CD4-positive, alpha-beta T cell treated with Interleukin-17A for 1 hour (primary cell): ENCODE data around the gene CFI.
"Not testable (repeated sequence)": the region's sequence is repeated elsewhere in the genome, so short reads cannot be mapped to it uniquely, and the experiment has no call there.

ENCODE experiments used
- DNase-seq: peaks from one replicate; pipeline ENCODE4 v3.0.0-alpha.2; 2020

CFI gene

GRCh38 chr4:109795059-109795458, 6.7 kb downstream of the CFI start:
- DNase-seq, result no peak

GRCh38 chr4:109787807-109788206, 14.0 kb downstream of the CFI start:
- DNase-seq, result no peak

GRCh38 chr4:109786846-109787245, 15.0 kb downstream of the CFI start:
- no peak for DNase-seq

GRCh38 chr4:109782092-109782491, 19.7 kb downstream of the CFI start:
- DNase-seq, result not testable (repeated sequence)

GRCh38 chr4:109764789-109765402, 36.9 kb downstream of the CFI start:
- no peak for DNase-seq

- no peak for DNase-seq
These were observed 37.4 kb downstream of the CFI start for GRCh38 chr4:109764376-109764775.

- DNase-seq, result no peak
These were observed 41.1 kb downstream of the CFI start for GRCh38 chr4:109760682-109761081.

- no peak for DNase-seq
These were observed 46.1 kb downstream of the CFI start for GRCh38 chr4:109755656-109756055.

- DNase-seq, result no peak
These were observed 47.5 kb downstream of the CFI start for GRCh38 chr4:109754093-109754857.

- no peak for DNase-seq
These were observed 49.3 kb downstream of the CFI start for GRCh38 chr4:109752525-109752924.

- DNase-seq, result no peak
These were observed 49.9 kb downstream of the CFI start for GRCh38 chr4:109751852-109752251.

GRCh38 chr4:109750652-109751244, 51.1 kb downstream of the CFI start:
- no peak for DNase-seq

- DNase-seq, result no peak
These were observed 52.3 kb downstream of the CFI start for GRCh38 chr4:109749388-109750082.

GRCh38 chr4:109748114-109748513, 53.7 kb downstream of the CFI start:
- DNase-seq, result no peak

GRCh38 chr4:109746728-109747127, 55.1 kb downstream of the CFI start:
- no peak for DNase-seq

GRCh38 chr4:109745830-109746229, 56.0 kb downstream of the CFI start:
- no peak for DNase-seq

- DNase-seq, result no peak
These were observed 62.3 kb downstream of the CFI start for GRCh38 chr4:109739547-109739946.

- no peak for DNase-seq
These were observed 63.5 kb downstream of the CFI start for GRCh38 chr4:109738104-109738872.

GRCh38 chr4:109735566-109736365, 66.0 kb downstream of the CFI start:
- DNase-seq, result no peak

GRCh38 chr4:109733728-109734127, 68.1 kb downstream of the CFI start:
- no peak for DNase-seq

GRCh38 chr4:109730619-109731545, 70.9 kb downstream of the CFI start:
- DNase-seq, result no peak
